Measurements from ENCODE around the gene RASGRP2. TPM values are rescaled to one million over a fixed set of nuclear protein-coding genes. Genes with fewer than 3 reads are reported as not detected.
"Not testable (repeated sequence)": the region's sequence is repeated elsewhere in the genome, so short reads cannot be mapped to it uniquely, and the experiment has no call there.

The RASGRP2 gene
- polyA plus RNA-seq, 6 donors from 2014 or later = 274 to 429 (median 285) TPM

GRCh38 chr11:64714666-64715065 is 29.3 kb downstream of the RASGRP2 start:
- H3K27me3 Mint-ChIP-seq = peaks cover 51 to 79% (median 79%) of the 10 kb centered on the region in 3 donors
- peaks cover 0 to 10% of the 10 kb centered on the region in 2 donors for H3K36me3 Mint-ChIP-seq
- peak overlapping the region in 6 of 8 donors; percentile 58 to 72 (median 69) for H3K4me3 Mint-ChIP-seq
- H3K27ac Mint-ChIP-seq = peak overlapping the region in 1 of 6 donors; percentile 67
- DNase-seq (no peak), ATAC-seq (ENCODE audit: low read depth in 2 of 2) (no peak)
- H3K9me3 Mint-ChIP-seq = peaks cover 0 to 3% (median 0%) of the 10 kb centered on the region in 7 donors
- H3K4me1 Mint-ChIP-seq = peaks cover 12 to 35% (median 18%) of the 10 kb centered on the region in 3 donors

DNA sequence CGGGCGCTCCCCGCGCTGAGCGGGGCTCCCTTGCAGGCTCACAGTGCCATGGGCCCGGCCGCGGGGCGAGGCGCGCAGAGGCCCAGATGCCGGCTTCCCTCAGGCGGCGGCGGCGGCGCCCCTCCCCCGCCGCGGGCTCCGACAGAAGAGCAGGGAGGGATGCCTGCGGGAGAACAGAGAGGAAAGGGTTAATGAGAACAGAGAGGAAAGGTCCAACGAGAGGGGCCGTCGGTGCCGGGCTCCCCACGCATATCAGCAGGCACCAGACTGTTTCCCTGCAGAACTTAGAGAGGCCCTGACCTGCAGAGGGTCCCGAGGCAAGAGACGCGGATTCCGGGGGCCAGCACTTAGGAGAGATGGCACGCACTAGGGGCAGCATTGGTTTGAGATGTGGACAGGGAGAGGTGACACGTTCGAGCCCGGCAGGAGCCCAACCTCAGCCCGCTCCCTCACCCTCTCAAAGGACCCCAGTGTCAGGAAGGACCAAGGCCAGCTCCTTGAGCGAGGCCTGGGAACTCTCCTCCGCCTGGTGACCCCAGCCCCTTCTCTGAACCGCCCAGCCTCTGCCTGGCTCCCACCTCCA is 30.1 kb downstream of the RASGRP2 start:
- peak overlapping the region; percentile 58 to 85 (median 72) for H3K4me3 Mint-ChIP-seq
- H3K4me1 Mint-ChIP-seq = peaks cover 12 to 35% (median 18%) of the 10 kb centered on the region in 3 donors
- H3K36me3 Mint-ChIP-seq = peaks cover 0 to 10% of the 10 kb centered on the region in 2 donors
- H3K9me3 Mint-ChIP-seq = peaks cover 0 to 3% (median 0%) of the 10 kb centered on the region in 7 donors
- DNase-seq = no peak
- peak; percentile 20 to 25 for ATAC-seq (ENCODE audit: low read depth in 2 of 2)
- H3K27me3 Mint-ChIP-seq = peaks cover 55 to 85% (median 84%) of the 10 kb centered on the region in 3 donors
- peak overlapping the region in 2 of 6 donors; percentile 31 to 85 for H3K27ac Mint-ChIP-seq

DNA sequence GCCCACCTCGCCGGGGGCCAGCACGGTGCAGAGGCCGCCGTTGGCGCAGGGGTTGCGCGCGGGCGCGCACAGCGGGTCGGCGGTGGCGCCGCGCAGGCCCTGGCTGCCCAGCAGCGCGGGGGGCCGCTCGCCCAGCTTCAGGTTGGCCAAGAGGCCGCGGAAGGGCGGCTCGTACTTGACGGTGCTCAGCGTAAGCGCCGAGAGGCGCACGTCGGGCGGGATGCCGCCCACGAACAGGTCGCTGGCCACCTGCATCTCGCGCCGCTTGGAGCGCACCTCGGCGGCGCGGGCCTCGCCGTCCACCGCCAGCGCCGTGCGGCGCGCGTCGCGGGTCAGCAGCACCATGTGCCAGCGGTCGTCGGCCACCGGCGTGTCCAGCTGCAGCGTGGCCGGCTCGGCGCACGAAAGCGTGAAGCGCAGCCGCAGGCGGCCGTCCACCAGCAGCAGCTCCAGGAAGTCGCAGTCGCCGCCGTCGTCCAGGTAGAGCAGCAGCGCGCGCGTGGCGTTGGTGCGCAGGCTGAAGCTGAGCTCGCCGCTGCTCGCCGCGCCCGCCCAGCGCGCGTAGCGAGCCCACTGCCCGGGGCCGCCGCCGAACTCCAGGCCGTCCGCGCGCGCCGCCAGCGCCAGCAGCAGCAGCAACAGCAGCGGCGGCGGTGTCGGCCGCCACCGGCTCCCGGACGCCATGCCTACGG is 30.8 kb downstream of the RASGRP2 start:
- Mint-ChIP-seq H3K36me3 (peaks cover 0 to 10% of the 10 kb centered on the region in 2 donors), H3K9me3 (peaks cover 0 to 3% (median 0%) of the 10 kb centered on the region in 7 donors), H3K4me3 (no peak overlapping the region), H3K4me1 (peaks cover 12 to 35% (median 18%) of the 10 kb centered on the region in 3 donors), H3K27me3 (peaks cover 54 to 83% (median 83%) of the 10 kb centered on the region in 3 donors), H3K27ac (no peak overlapping the region)
- peak; percentile 46 to 55 for ATAC-seq (ENCODE audit: low read depth in 2 of 2)
- DNase-seq = peak; percentile 21

- Mint-ChIP-seq H3K9me3 (peaks cover 0 to 3% (median 0%) of the 10 kb centered on the region in 7 donors), H3K4me3 (peak overlapping the region in 7 of 8 donors; percentile 36 to 84 (median 63)), H3K36me3 (peaks cover 0 to 10% of the 10 kb centered on the region in 2 donors), H3K27me3 (peaks cover 57 to 81% (median 80%) of the 10 kb centered on the region in 3 donors), H3K27ac (peak overlapping the region in 2 of 6 donors; percentile 12 to 58), H3K4me1 (peaks cover 12 to 34% (median 18%) of the 10 kb centered on the region in 3 donors)
- ATAC-seq (ENCODE audit: low read depth in 2 of 2) = peak in 1 of 2 donors; percentile 17
- DNase-seq = no peak
Observed at GRCh38 chr11:64712430-64713015, 31.4 kb downstream of the RASGRP2 start.

- ATAC-seq (ENCODE audit: low read depth in 2 of 2) (no peak), DNase-seq (no peak)
- H3K27ac Mint-ChIP-seq = peak overlapping the region in 3 of 6 donors; percentile 12 to 35 (median 20)
- H3K4me3 Mint-ChIP-seq = peak overlapping the region in 6 of 8 donors; percentile 36 to 77 (median 59)
- H3K27me3 Mint-ChIP-seq = peaks cover 57 to 76% (median 75%) of the 10 kb centered on the region in 3 donors
- H3K9me3 Mint-ChIP-seq = peaks cover 0 to 3% (median 0%) of the 10 kb centered on the region in 7 donors
- H3K36me3 Mint-ChIP-seq = peaks cover 0 to 10% of the 10 kb centered on the region in 2 donors
- H3K4me1 Mint-ChIP-seq = peaks cover 12 to 28% (median 18%) of the 10 kb centered on the region in 3 donors
Observed at GRCh38 chr11:64711956-64712362, 32.0 kb downstream of the RASGRP2 start.

- Mint-ChIP-seq H3K27me3 (peaks cover 59 to 75% (median 75%) of the 10 kb centered on the region in 3 donors), H3K4me1 (peaks cover 12 to 28% (median 18%) of the 10 kb centered on the region in 3 donors), H3K9me3 (peaks cover 0 to 3% (median 0%) of the 10 kb centered on the region in 7 donors), H3K4me3 (peak overlapping the region in 4 of 8 donors; percentile 47 to 69 (median 59)), H3K36me3 (peaks cover 0 to 10% of the 10 kb centered on the region in 2 donors), H3K27ac (peak overlapping the region in 1 of 6 donors; percentile 82)
- ATAC-seq (ENCODE audit: low read depth in 2 of 2) (no peak), DNase-seq (no peak)
Observed at GRCh38 chr11:64711138-64711955, 32.6 kb downstream of the RASGRP2 start.

- no peak for ATAC-seq (ENCODE audit: low read depth in 2 of 2)
- peaks cover 61 to 75% (median 70%) of the 10 kb centered on the region in 3 donors for H3K27me3 Mint-ChIP-seq
- H3K4me1 Mint-ChIP-seq = peaks cover 12 to 28% (median 18%) of the 10 kb centered on the region in 3 donors
- peaks cover 0 to 3% (median 0%) of the 10 kb centered on the region in 7 donors for H3K9me3 Mint-ChIP-seq
- no peak for DNase-seq
- no peak overlapping the region for H3K27ac Mint-ChIP-seq
- H3K36me3 Mint-ChIP-seq = peaks cover 0 to 10% of the 10 kb centered on the region in 2 donors
- peak overlapping the region in 2 of 8 donors; percentile 25 to 47 for H3K4me3 Mint-ChIP-seq
Observed at GRCh38 chr11:64710418-64711137, 33.4 kb downstream of the RASGRP2 start.

DNA sequence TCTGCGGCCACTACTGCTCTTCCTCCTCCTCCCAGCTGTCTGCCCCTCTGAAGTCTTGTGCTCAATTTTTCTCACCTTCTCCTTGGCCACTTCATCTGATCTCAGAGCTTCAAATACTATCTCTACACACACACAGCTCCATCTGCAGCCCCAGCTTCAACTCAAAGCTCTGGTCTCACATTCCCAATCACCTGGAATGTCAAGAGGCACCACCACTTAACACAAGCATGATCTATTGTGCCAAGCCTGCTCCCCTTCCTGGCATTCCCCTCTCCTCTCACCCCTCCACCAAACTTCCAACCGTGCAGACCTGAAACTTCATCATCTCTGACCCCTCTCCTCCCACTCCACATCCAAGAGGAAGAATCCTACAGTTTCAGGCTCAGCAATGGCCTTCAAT is 38.4 kb downstream of the RASGRP2 start:
- no peaks in the 10 kb centered on the region for H3K9me3 Mint-ChIP-seq
- H3K27ac Mint-ChIP-seq = no peak overlapping the region
- DNase-seq (no peak), ATAC-seq (ENCODE audit: low read depth in 2 of 2) (no peak)
- peak overlapping the region in 1 of 8 donors; percentile 35 for H3K4me3 Mint-ChIP-seq
- peaks cover 39 to 58% (median 44%) of the 10 kb centered on the region in 3 donors for H3K27me3 Mint-ChIP-seq
- no peaks in the 10 kb centered on the region for H3K36me3 Mint-ChIP-seq
- H3K4me1 Mint-ChIP-seq = peaks cover 0 to 6% (median 0%) of the 10 kb centered on the region in 3 donors

- Mint-ChIP-seq H3K4me3 (no peak overlapping the region), H3K9me3 (no peaks in the 10 kb centered on the region), H3K4me1 (peaks cover 0 to 6% (median 0%) of the 10 kb centered on the region in 3 donors), H3K27ac (no peak overlapping the region), H3K27me3 (peaks cover 21 to 46% (median 31%) of the 10 kb centered on the region in 3 donors), H3K36me3 (no peaks in the 10 kb centered on the region)
- DNase-seq (no peak), ATAC-seq (ENCODE audit: low read depth in 2 of 2) (no peak)
Observed at GRCh38 chr11:64703048-64703447, 40.9 kb downstream of the RASGRP2 start.

- not testable (repeated sequence) for H3K4me3 Mint-ChIP-seq; DNase-seq; H3K9me3 Mint-ChIP-seq; H3K27ac Mint-ChIP-seq; H3K4me1 Mint-ChIP-seq; ATAC-seq (ENCODE audit: low read depth in 2 of 2); H3K36me3 Mint-ChIP-seq
- peaks cover 19 to 43% (median 29%) of the 10 kb centered on the region in 3 donors for H3K27me3 Mint-ChIP-seq
Observed at GRCh38 chr11:64701956-64702355, 42.0 kb downstream of the RASGRP2 start.

DNA sequence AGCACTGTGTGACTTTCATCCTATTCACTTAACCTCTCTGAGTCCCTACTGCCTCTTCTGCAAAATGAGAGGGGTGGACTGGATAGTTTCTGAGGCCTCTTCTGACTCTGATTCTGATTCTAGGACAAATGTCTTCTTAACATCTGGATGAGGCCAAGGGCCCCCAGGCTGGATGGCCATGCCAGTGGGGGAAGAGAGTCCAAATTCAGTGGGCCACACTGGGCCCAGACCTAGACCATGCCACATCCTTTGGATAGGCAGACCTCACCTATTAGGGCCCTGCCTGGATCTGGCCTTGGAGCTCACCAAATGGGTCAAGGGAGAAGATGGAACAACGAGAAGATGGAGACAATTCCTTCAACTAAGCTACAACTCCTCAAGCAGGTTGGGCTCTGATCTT is 45.5 kb downstream of the RASGRP2 start:
- no peak overlapping the region for H3K4me3 Mint-ChIP-seq
- H3K36me3 Mint-ChIP-seq = no peaks in the 10 kb centered on the region
- H3K4me1 Mint-ChIP-seq = peaks cover 9 to 24% (median 16%) of the 10 kb centered on the region in 3 donors
- peaks cover 5 to 30% (median 22%) of the 10 kb centered on the region in 3 donors for H3K27me3 Mint-ChIP-seq
- DNase-seq = no peak
- H3K9me3 Mint-ChIP-seq = no peaks in the 10 kb centered on the region
- ATAC-seq (ENCODE audit: low read depth in 2 of 2) = no peak
- H3K27ac Mint-ChIP-seq = peak overlapping the region in 1 of 6 donors; percentile 38

All from naive B cell (primary cell).